Stimulated activated CD4-positive, alpha-beta T cell treated with anti-CD3 and anti-CD28 coated beads, Interleukin-15, amount 100 ng/mL, for 1 hour (primary cell): Measurements from ENCODE around the gene NPAS3.

Source experiments
- DNase-seq, 2 donors: peaks; one replicate each; pipeline ENCODE4 v3.0.0-alpha.2; 2020; ENCODE audit warnings: low read depth in 1 of 2, low spot score in 1 of 2

Gene NPAS3

GRCh38 chr14:33848009-33848408 lies 909.3 kb downstream of the NPAS3 start:
- DNase-seq, result no peak

- no peak for DNase-seq
Measured at GRCh38 chr14:33848706-33849454, 910.2 kb downstream of the NPAS3 start.

GRCh38 chr14:33849455-33849801 lies 910.7 kb downstream of the NPAS3 start:
- no peak for DNase-seq

- DNase-seq, result no peak
Measured at GRCh38 chr14:33850826-33851225, 912.1 kb downstream of the NPAS3 start.

GRCh38 chr14:33851366-33851765 lies 912.7 kb downstream of the NPAS3 start:
- DNase-seq, result no peak

- DNase-seq, result no peak
Measured at GRCh38 chr14:33851931-33852330, 913.3 kb downstream of the NPAS3 start.
